Dendritic cell treated with granulocyte-macrophage colony-stimulating factor and Interleukin-4, amounts not matched to agents 40 ng/mL and 50 ng/mL, for 4 days (primary cell): ENCODE results near the gene LTB4R2.

ENCODE experiments used
- H3K27ac Mint-ChIP-seq: one replicate; pipeline ENCODE4 v1.8.0; 2022; ENCODE audit warnings: mild to moderate bottlenecking, mixed read lengths
- H3K27me3 Mint-ChIP-seq: one replicate; pipeline ENCODE4 v1.8.0; 2022; ENCODE audit warnings: mild to moderate bottlenecking, mixed read lengths
- H3K36me3 Mint-ChIP-seq: one replicate; pipeline ENCODE4 v1.8.0; 2022; ENCODE audit warnings: low read depth, mixed read lengths
- H3K4me1 Mint-ChIP-seq: one replicate; pipeline ENCODE4 v1.8.0; 2022; ENCODE audit warnings: low read depth, mixed read lengths
- H3K4me3 Mint-ChIP-seq: one replicate; pipeline ENCODE4 v1.8.0; 2022; ENCODE audit warnings: mild to moderate bottlenecking, moderate library complexity, mixed read lengths
- H3K9me3 Mint-ChIP-seq: one replicate; pipeline ENCODE4 v1.8.0; 2022; ENCODE audit warnings: mixed read lengths
- intact Hi-C: fragments of 100-400 bp; cut with micrococcal nuclease; formaldehyde crosslinking; loops from one replicate; pipeline ENCODE4 v1.15.0; 2022

Gene LTB4R2

DNA sequence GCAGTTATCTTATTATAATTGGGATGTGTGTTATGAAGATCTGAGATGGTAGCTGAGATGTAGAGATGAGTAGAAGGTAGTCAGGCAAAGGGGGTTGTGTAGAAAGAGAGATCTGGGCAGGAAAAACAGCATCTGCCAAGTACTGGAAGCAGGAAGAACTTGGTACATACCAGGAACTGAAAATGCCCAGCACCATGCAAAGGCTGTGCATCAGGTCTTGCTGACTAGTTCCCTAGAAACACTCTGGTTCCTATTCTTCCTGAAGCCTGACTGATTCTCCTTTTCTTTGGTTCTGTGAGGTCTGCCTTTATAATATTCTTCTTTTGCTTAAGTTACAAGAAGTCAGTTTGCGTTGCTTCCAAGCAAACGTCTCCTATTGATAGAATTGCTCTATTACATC, 51.4 kb downstream of the LTB4R2 start:
- H3K4me3 Mint-ChIP-seq = no peak overlapping the region
- H3K36me3 Mint-ChIP-seq = no peaks in the 10 kb centered on the region
- peak overlapping the region; percentile 64 for H3K27ac Mint-ChIP-seq
- intact Hi-C loops = no loop called here
- H3K27me3 Mint-ChIP-seq = peaks cover 19% of the 10 kb centered on the region
- H3K4me1 Mint-ChIP-seq = peaks cover 34% of the 10 kb centered on the region
- H3K9me3 Mint-ChIP-seq = no peaks in the 10 kb centered on the region
